Stomach (tissue), 9 donors: ENCODE results near the gene SMIM36. TPM values are rescaled to one million over a fixed set of nuclear protein-coding genes. Genes with fewer than 3 reads are reported as not detected.

Source experiments
- DNase-seq, 2 donors: peaks; one replicate each; pipeline versions ENCODE4 v3.0.0 to v3.0.0-alpha.2; 2013 to 2019
- H3K27ac ChIP-seq, 5 donors: fragments of 200-600 bp in 4 of 5; sonication (generic) in 4 of 5; one replicate each; pipeline ENCODE4 v1.5.1; 2013 to 2019; ENCODE audit warnings: mild to moderate bottlenecking in 1 of 5, moderate library complexity in 1 of 5
- H3K27me3 ChIP-seq, 3 donors: fragments of 200-600 bp; sonication (generic); one replicate each; pipeline ENCODE4 v1.5.1; 2017 to 2019; ENCODE audit warnings: mixed run types in 1 of 3
- H3K36me3 ChIP-seq, 4 donors: fragments of 200-600 bp; sonication (generic); 1 replicate in 3 of 4; 2 replicates in 1 of 4; pipeline ENCODE4 v1.5.1; 2016 to 2019
- H3K4me1 ChIP-seq, 4 donors: fragments of 200-600 bp; sonication (generic); one replicate each; pipeline ENCODE4 v1.5.1; 2016 to 2019
- H3K4me3 ChIP-seq, 4 donors: fragments of 200-600 bp; sonication (generic) in 3 of 4; one replicate each; pipeline ENCODE4 v1.5.1; 2016 to 2019; ENCODE audit warnings: mild to moderate bottlenecking in 1 of 4
- H3K9me3 ChIP-seq, 4 donors: fragments of 200-600 bp; sonication (generic); one replicate each; pipeline ENCODE4 v1.5.1; 2016 to 2019
- EP300 ChIP-seq: sonication (generic); formaldehyde crosslinking; IDR thresholded peaks from one replicate; pipeline ENCODE4 v1.6.1; 2017; ENCODE audit warnings: antibody characterized with exemption
- POLR2A ChIP-seq, 4 donors: fragments of 450-650 bp; IDR thresholded peaks; one replicate each; pipeline ENCODE4 v1.6.1; 2016; ENCODE audit warnings: antibody characterized with exemption in 4 of 4, control low read depth in 2 of 4, mild to moderate bottlenecking in 1 of 4, moderate library complexity in 1 of 4
- POLR2AphosphoS5 ChIP-seq, 3 donors: sonication (generic); formaldehyde crosslinking; IDR thresholded peaks; one replicate each; pipeline ENCODE4 v1.6.1; 2016; ENCODE audit warnings: antibody characterized with exemption in 3 of 3
- WGBS, 5 donors: extraction: QIAGEN DNeasy Blood & Tissue Kit in 3 of 5; methylation state at CpG; one replicate each; pipeline versions ENCODE4 v1.1.5 to v1.1.7; 2013 to 2018; 5-methylcytosine and 5-hydroxymethylcytosine counted together
- intact Hi-C: fragments of 100-400 bp; cut with DNase I; formaldehyde crosslinking; loops from one replicate; pipeline ENCODE4 v1.15.1; 2023; ENCODE audit warnings: low total_unique reads
- polyA plus RNA-seq, 3 donors: library from polyadenylated mRNA; stranded (reverse); fragments of 200-250 nt; gene quantifications; one replicate each; pipeline ENCODE4 v1.2.3, GENCODE V29; 2013
- total RNA-seq, 5 donors: library from RNA; depleted of rRNA; stranded (reverse); fragments of >200 nt; gene quantifications; one replicate each; pipeline versions ENCODE4 v1.1.0 to v1.2.3, GENCODE V29; 2014 to 2016
- TF ChIP-seq, protein P1 (sequence below), 7 experiments: fragments of 450-650 bp in 4 of 7; fragments of 200-600 bp in 3 of 7; sonication (generic) in 3 of 7; IDR thresholded peaks; one replicate each; pipeline ENCODE4 v1.5.1; 2016 to 2019; ENCODE audit warnings: antibody characterized with exemption in 7 of 7, control low read depth in 2 of 7, mild to moderate bottlenecking in 1 of 7
- donor health status: healthy with polysubstance abuse.
- donor health status: Bipolar disorder and iron deficiency.
- donor health status: healthy.

SMIM36 gene
- total and polyA plus RNA-seq, 8 donors: not detected

GRCh38 chr17:55462711-55463110 is 48.5 kb downstream of the SMIM36 start:
- Histone ChIP-seq H3K27me3 (no peaks in the 10 kb centered on the region), H3K27ac (no peak overlapping the region), H3K36me3 (no peaks in the 10 kb centered on the region), H3K4me3 (no peak overlapping the region), H3K4me1 (no peaks in the 10 kb centered on the region), H3K9me3 (no peaks in the 10 kb centered on the region)
- intact Hi-C loops: no loop called here
- TF ChIP-seq EP300 (no peak), POLR2AphosphoS5 (IDR thresholded peaks at IDR 0.05) (no peak), POLR2A (IDR thresholded peaks at IDR 0.05) (no peak)
- TF ChIP-seq, protein P1, sequence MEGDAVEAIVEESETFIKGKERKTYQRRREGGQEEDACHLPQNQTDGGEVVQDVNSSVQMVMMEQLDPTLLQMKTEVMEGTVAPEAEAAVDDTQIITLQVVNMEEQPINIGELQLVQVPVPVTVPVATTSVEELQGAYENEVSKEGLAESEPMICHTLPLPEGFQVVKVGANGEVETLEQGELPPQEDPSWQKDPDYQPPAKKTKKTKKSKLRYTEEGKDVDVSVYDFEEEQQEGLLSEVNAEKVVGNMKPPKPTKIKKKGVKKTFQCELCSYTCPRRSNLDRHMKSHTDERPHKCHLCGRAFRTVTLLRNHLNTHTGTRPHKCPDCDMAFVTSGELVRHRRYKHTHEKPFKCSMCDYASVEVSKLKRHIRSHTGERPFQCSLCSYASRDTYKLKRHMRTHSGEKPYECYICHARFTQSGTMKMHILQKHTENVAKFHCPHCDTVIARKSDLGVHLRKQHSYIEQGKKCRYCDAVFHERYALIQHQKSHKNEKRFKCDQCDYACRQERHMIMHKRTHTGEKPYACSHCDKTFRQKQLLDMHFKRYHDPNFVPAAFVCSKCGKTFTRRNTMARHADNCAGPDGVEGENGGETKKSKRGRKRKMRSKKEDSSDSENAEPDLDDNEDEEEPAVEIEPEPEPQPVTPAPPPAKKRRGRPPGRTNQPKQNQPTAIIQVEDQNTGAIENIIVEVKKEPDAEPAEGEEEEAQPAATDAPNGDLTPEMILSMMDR (IDR thresholded peaks at IDR 0.05): no peak
- DNase-seq: no peak

- intact Hi-C loops: no loop called here
- Histone ChIP-seq H3K9me3 (no peaks in the 10 kb centered on the region), H3K27ac (no peak overlapping the region), H3K27me3 (no peaks in the 10 kb centered on the region), H3K36me3 (no peaks in the 10 kb centered on the region), H3K4me1 (no peaks in the 10 kb centered on the region), H3K4me3 (no peak overlapping the region)
- TF ChIP-seq POLR2A (IDR thresholded peaks at IDR 0.05) (no peak), POLR2AphosphoS5 (IDR thresholded peaks at IDR 0.05) (no peak), EP300 (no peak)
- TF ChIP-seq, protein P1 (IDR thresholded peaks at IDR 0.05): no peak
- no peak for DNase-seq
- 73 to 87% (median 85%) methylated on average over 1 of the region's 1 CpG for WGBS, 5 donors
These were observed 49.0 kb downstream of the SMIM36 start for GRCh38 chr17:55462234-55462633.

DNA sequence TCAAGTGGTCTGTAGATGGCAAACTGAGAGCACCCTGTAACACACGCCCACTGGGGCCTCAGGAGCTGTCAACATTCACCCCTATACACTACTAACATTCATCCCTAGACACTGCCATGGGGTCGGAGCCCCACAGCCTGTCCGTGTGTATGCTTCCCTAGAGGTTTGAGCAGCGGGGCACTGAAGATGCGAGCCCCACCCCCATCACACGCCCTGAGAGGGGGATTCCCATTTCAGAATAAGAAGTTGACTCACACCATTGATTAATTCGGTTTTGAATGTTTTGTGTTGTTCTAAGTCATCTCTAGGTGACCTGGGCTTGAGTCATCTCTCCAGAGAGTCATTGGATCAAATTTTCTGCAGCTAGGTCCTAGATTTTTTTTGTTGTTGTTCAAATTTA is 52.3 kb downstream of the SMIM36 start:
- Histone ChIP-seq H3K4me3 (no peak overlapping the region), H3K27me3 (no peaks in the 10 kb centered on the region), H3K36me3 (no peaks in the 10 kb centered on the region), H3K9me3 (no peaks in the 10 kb centered on the region), H3K27ac (no peak overlapping the region), H3K4me1 (peaks cover 0 to 9% (median 4%) of the 10 kb centered on the region in 4 donors)
- 71 to 87% (median 77%) methylated on average over 7 of the region's 7 CpGs for WGBS, 5 donors
- TF ChIP-seq, protein P1 (IDR thresholded peaks at IDR 0.05): no peak
- TF ChIP-seq POLR2AphosphoS5 (IDR thresholded peaks at IDR 0.05): no peak
- no peak for TF ChIP-seq POLR2A (IDR thresholded peaks at IDR 0.05)
- no peak for TF ChIP-seq EP300
- intact Hi-C loops: no loop called here
- DNase-seq: no peak

DNA sequence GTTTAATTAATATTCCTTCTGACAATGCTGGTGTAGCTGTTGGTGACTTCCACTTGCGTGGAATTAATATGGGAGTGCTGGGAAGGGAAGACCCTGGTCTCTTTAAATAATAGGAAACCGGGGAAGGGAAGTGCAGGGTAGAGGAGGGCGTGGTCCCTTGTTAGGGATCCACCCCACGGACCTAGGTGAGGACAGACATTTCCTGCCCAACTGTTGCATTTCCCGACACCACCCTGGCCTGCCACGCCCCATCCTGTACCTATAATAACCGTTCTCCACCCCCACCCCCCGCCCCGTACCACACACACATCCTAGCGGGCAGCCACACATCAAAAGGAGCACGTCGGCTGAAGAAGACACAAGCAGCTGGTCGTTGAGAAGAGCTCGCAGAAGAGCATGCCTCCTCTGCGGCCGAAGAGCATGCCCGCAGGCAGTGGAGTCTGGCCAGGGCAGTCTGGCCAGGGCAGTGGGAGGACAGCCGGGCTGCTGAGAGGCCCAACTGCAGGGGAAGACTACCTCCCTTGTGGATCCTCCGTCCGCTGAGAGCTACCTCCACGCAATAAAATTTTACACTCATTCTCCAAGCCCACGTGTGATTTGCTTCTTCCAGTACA is 52.9 kb downstream of the SMIM36 start:
- intact Hi-C loops: no loop called here
- no peak overlapping the region for H3K27ac ChIP-seq
- WGBS, 5 donors: 79 to 86% (median 82%) methylated on average over 18 to 22 of the region's 22 CpGs
- no peaks in the 10 kb centered on the region for H3K36me3 ChIP-seq
- H3K9me3 ChIP-seq: no peaks in the 10 kb centered on the region
- no peaks in the 10 kb centered on the region for H3K27me3 ChIP-seq
- DNase-seq: no peak
- TF ChIP-seq POLR2A (IDR thresholded peaks at IDR 0.05) (no peak), POLR2AphosphoS5 (IDR thresholded peaks at IDR 0.05) (no peak), EP300 (no peak)
- TF ChIP-seq, protein P1 (IDR thresholded peaks at IDR 0.05): no peak
- H3K4me3 ChIP-seq: no peak overlapping the region
- peaks cover 0 to 14% (median 4%) of the 10 kb centered on the region in 4 donors for H3K4me1 ChIP-seq
